ENCODE measurements around the gene MMP8.
A peak's percentile ranks its signal among the peaks of the same experiment; 100 is the strongest.
"Not testable (repeated sequence)": the region's sequence is repeated elsewhere in the genome, so short reads cannot be mapped to it uniquely, and the experiment has no call there.

Gene MMP8, protein sequence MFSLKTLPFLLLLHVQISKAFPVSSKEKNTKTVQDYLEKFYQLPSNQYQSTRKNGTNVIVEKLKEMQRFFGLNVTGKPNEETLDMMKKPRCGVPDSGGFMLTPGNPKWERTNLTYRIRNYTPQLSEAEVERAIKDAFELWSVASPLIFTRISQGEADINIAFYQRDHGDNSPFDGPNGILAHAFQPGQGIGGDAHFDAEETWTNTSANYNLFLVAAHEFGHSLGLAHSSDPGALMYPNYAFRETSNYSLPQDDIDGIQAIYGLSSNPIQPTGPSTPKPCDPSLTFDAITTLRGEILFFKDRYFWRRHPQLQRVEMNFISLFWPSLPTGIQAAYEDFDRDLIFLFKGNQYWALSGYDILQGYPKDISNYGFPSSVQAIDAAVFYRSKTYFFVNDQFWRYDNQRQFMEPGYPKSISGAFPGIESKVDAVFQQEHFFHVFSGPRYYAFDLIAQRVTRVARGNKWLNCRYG

DNA sequence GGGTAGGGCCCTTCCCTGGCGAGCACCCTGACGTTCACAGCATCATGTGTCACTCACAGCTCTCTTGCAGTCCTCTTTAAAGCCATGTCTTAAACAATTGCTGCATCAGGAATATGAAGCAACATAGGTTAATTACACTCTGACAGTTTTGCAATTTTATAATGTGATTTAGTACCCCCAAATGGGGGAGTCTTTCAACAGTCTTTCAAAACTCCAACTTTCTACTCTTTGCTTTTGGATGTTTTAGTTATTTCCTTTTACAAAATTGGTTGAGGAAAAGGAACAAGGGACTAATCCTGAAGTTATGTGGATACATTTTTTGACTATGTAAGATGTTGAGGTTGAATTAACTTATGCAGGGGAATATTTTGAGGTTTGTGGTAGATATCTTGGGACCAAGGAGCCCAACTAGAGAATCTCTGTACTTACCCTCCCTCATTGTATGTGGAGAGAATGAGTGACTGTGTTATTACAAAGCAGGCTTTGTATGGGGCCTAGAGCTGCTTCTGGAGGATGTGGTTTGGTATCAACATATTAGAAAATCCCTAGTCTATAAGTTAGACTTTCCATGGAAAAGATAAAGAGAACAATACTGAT is at the start of gene MMP8:
Gene MMP8 (minus strand): TSS at position 51 of the 597 bp plus-strand sequence. CDS start 99 bp downstream, outside the sequence.
- peak; percentile 22 for DNase-seq (ENCODE audit: low read depth)

DNA sequence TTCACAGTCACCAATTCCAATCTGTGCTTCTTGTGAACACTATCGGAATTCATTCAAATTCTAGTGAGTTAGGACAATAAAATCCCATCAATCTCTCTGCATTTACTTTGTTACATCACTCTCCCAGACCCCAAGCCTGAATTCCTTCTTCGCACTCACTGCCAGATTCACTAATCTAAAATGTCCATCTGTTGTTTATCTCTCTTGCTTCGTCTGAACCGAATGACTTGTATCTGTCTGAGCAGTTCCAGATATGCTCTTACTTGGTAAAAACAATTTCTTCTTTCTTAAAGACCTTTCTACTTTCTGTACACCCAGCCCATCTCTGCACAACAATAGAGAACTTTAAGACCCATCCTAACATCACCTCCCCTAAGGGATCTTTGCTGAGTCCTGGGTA is 48.6 kb upstream of the MMP8 start:
- DNase-seq (ENCODE audit: low read depth): no peak

DNA sequence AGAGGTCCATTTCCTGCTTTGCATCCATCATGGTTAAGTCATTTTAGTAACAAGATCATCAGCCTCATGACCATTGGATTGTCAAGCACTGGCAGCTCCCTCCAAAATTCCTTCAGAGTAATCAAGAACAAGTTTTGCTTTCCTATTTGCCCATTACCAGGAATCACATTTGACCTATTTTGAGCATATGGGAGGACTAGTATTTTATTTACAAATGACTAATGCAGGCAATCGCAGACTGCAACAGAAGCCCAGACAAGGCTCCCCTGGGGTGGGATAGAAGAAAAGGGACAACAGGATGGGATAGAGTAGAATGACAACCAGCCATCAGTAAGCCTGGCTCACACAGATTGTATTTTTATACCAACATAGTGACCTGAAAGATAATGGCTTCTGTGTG is 46.6 kb upstream of the MMP8 start:
- DNase-seq (ENCODE audit: low read depth): no peak

DNA sequence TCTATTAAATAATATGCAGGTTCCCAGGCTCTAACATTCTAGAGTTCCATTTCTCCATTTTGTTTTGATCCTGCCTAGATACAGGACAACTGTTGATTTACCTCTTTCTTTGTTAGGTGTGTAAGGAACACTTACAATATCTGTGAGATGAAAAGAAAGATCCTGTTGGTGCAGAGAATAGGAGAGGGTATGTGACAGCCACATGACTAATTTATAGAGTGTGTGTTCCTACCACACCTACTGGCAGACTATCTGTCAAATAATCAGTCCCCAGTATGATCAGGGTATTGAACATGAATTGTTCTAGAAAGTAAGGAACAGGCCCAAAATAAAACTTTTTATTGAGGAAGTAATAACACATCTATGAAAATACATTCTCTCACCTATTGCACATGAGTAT is 45.4 kb upstream of the MMP8 start:
- DNase-seq (ENCODE audit: low read depth): no peak

DNA sequence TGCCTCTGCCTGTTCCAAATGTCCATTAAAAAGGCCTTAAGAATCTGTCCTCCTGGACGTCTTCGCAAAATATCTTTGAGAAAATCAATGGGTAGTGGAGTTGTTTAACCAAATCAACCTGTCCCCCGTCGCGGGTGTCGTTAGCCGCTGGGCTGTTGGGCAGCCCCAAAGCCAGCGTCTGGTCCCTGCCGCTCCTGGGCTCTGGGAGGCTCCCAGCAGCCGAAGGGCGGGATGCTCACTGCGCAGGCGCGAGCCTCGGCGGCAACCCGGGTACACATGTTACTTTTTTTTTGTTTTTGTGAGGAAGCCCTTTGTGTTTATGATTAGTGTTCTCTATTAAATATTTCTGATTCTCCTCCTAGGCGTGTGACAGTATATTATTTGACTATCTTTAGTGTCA is 43.0 kb upstream of the MMP8 start:
- no peak for DNase-seq (ENCODE audit: low read depth)

DNA sequence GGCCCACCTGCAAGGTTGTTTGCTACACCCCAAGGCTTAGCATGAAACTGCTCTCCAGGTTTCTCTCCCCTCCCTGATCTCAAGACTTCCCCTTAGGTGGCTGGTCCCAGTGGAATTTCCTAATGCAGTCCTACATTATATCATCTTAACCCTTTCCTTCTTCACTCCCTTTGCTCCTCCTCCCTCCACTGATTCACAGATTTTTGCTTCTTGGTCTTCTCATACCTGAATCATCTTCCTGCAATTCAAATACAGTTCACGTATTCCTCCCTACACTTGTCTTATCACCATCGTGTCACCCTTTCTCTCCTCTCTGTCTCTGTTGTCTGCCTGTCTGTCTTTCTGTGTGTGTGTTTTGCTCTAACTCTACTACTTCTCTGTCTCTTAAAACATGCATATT is 38.7 kb upstream of the MMP8 start:
- peak; percentile 41 for DNase-seq (ENCODE audit: low read depth)

DNA sequence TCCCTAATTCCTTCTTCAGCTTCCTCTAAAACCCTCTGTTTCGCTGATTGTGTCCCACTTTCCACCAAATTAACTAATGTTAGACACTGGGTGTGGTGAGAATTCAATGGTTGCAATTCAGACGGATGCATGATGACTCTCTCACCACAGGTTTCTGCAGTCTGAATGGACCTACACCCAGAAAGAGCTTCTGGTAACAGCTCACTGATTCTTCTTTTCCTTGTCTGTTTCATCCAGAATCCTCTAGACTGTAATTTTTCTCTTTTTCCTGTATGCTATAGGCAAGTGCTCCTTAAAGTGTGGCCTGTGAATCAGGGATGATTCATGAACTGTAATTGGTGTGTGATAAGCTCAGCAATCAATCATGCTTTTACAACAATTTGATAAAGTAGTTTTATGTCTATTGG is 37.6 kb upstream of the MMP8 start:
- peak; percentile 48 for DNase-seq (ENCODE audit: low read depth)

DNA sequence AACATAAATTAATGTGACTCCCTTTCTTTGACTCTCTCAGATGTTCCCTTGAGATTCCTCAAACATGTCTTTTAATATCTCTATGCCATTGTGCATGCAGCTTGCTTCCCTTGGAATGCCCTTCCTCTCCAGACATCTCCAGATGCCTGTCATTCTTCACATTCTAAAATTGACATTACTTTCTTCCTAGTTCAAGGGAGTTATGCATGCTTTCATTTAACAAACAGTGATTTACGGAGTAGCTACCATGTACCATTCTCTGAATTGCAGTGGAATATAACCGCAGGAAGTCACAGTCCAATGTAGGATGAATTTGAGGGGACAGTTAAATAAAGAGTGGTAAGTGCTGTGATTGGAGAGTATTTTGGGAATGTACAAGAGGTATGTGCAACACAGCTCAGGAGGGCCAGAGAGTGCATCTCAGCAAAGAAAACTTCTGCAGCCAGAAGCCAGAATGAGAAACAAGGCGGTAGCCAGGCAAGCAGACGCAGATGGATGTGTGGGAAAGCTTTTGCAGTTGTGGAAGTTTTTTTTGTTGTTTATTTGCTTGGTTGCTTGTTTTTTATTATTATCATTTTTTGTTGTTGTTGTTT is 37.0 kb upstream of the MMP8 start:
- DNase-seq (ENCODE audit: low read depth): no peak

DNA sequence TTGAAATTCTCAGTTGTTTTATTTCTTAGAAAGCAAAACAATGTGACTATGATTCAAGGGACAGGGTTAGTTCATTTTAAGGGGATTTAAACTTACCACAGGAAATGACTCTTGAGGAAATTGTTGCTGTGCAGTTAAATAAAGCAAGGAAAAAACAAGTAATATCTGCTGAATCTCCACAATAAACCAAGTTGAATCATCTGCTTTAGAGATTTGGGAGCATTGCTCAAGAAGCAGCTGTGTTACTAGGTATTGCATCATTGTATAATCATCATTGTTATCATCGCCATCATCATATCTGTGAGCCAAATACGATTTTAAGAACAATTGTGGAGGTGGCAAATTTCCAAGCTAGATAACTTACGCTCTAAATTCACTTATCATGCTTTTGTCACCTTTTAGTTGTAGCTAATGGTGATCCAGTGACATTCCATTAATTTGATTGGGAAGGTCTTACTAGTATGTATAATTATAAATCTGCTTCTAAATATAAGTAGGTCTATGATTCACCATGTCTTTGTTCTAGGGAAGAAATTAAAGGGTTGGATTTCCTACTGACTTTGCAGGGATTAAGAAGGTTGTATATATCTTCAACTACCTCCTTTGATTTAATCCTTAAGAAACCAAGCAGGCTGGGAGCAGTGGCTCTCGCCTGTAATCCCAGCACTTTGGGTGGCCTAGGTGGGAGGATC is 35.7 kb upstream of the MMP8 start:
- DNase-seq (ENCODE audit: low read depth): peak; percentile 96

DNA sequence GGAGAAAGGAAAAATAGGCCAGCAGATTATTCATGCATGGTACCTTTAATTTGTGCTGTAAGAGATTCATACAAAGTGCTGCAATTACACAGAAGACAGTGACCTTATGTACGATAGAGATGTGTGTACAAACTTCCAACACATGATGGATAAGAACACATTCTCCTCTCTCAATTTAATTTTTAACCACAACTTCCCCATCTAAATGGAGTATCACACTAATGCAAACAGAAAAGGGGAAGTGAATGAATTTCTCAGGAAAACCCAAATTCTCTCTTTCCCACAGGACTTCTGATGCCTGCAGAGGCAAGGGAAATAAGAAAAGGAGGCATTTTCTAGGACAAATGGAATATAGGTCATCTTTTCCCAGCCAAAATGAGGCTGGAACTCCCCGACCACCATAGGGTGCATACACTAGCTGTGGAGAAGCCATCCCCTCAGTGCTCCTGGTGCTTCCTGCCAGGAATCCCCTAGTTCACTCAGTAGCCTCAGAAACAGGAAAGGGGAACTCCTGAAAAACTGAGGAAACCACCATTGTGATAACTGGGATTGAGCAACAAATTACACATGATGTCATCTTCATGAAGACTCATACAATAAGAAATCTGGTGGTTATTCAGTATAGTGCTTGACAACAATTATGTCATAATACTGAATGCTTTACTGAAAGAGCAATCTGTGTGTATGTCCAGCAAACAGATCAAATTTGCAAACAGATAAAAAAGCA is 33.2 kb upstream of the MMP8 start:
- peak; percentile 72 for DNase-seq (ENCODE audit: low read depth)

DNA sequence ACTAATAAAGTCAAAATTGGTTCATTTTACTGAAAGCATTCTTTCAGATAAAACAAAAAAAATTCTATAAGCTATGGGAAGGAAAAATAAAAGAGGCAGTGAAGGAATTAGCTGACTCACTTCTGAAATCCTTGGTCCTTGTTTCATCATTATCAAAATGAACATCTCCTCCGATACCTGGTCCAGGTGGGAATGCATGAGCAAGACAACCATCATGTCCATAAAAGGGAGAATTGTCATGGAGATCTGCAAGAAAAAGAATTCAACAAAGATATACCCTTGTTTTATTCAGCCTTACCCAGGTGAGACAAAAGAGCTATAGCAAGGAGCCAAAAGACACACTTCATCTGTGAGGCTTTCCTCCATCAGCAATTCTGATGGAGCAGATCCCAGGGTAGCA is 28.5 kb upstream of the MMP8 start:
- no peak for DNase-seq (ENCODE audit: low read depth)

DNA sequence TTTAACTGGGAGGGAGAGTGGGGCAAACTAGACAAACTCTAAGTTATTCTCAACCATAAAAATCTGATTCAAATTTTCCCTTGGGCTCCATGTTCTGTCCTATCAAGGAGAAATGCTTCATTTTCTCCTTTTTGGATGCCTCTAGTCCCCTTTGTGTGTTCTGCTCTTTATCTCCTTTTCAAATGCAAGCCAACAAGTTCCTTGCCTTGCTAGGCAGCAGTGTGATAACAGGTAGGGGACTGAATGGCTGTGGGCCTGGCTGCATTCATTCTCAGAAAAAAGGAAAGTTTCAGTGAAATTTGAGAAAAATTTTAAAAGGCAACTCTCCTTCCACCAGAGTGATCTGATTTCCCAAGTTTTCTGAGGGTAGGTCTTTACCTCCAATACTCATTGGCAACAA is 26.9 kb upstream of the MMP8 start:
- no peak for DNase-seq (ENCODE audit: low read depth)

DNA sequence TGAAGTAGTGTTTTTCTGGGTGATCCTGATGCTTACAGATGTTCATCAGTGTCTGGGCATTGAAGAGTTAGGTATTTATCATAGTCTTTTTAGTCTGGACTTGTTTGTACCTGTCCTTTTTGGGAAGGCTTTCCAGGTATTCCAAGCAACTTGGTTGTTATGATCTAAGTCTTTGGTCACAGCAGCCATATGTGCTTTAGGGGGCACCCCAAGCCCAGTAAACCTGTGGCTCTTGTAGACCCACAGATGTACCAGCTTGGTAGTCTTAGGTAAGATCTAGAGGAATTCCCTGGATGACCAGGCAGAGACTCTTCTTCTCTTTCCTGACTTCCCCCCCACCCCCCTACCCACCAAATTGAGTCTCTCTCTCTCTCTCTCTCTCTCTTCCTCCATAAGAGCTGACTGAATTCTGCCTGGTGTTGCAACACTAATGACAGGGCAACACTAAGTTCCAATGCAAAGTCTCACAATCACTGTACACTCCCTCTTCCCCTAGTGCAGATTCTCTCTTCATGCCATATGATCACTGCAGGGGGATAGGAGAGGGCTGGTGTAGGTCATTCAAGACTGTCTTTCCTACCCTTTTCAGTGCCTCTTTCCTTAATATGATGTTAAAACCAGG is 24.5 kb upstream of the MMP8 start:
- no peak for DNase-seq (ENCODE audit: low read depth)

DNA sequence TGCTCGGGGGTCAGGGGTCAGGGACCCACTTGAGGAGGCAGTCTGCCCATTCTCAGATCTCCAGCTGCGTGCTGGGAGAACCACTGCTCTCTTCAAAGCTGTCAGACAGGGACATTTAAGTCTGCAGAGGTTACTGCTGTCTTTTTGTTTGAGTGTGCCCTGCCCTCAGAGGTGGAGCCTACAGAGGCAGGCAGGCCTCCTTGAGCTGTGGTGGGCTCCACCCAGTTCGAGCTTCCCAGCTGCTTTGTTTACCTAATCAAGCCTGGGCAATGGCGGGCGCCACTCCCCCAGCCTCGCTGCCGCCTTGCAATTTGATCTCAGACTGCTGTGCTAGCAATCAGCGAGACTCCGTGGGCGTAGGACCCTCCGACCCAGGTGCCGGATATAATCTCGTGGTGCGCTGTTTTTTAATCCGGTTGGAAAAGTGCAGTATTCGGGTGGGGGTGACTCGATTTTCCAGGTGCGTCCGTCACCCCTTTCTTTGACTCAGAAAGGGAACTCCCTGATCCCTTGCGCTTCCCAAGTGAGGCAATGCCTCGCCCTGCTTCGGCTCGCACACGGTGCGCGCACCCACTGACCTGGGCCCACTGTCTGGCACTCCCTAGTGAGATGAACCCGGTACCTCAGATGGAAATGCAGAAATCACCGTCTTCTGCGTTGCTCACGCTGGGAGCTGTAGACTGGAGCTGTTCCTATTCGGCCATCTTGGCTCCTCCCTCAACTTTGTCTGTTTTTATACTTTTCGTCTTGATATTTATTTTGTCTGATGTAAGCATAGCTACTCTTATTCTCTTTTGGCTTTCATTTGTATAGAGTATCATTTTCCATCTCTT is 22.2 kb upstream of the MMP8 start:
- not testable (repeated sequence) for DNase-seq (ENCODE audit: low read depth)

DNA sequence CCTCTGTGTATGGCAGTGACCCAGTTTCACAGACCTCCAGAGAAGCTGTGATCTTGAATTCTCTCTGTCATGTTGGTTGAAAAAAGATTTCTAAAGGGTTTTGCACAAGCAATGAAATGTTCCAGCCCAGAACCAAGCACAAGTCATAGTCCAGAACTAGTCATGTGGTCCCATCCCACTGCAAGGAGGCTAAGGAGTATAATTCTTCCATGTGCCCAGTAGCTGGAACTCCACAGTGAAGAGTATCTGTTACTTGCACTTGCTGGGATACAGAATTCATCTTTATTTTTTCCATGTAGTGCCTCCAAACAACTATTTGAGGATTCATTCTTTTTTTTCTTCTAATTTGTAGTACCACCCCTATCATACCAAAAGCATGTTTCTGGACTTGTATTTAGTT is 9.9 kb upstream of the MMP8 start:
- DNase-seq (ENCODE audit: low read depth): no peak

DNA sequence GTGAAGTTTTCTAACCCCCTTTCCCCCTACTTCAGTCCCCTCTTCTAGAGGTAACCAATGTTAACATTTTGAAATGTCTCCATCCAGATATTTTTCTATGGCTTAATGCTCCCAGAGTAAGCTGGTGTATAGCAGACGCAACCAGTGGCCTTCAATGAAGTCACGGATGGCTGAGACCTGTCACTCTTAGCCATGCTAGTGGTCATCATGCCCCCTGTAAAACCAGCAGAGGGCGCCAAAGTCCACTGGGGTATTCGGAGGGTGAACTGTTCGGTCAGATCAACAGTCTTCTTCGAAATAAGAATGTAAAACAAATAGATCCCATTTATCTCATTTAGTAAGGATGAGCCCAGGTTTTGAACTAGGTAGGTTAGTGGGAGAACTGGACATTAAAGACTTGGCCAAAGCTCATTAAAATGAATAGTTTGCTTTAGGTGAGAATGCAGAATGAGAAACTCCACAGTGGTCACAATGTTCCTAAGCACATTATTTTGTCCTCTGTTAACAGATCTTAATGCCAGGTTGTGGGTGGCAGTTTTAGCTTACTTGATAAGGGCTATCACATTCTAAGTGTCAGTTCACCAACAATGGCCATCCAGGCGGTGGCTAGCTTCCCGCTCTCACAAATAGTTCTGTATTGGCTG is 8.6 kb upstream of the MMP8 start:
- DNase-seq (ENCODE audit: low read depth): peak; percentile 11

DNA sequence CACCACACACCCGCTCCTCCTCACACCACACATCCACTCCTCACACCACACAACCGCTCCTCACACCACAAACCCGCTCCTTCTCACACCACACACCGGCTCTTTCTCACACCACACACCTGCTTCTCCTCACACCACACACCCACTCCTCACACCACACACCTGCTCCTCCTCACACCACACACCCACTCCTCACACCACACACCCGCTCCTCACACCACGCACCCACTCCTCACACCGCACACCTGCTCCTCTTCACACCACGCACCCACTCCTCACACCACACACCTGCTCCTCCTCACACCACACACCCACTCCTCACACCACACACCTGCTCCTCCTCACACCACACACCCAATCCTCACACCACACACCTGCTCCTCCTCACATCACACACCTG is 6.2 kb upstream of the MMP8 start:
- not testable (repeated sequence) for DNase-seq (ENCODE audit: low read depth)

DNA sequence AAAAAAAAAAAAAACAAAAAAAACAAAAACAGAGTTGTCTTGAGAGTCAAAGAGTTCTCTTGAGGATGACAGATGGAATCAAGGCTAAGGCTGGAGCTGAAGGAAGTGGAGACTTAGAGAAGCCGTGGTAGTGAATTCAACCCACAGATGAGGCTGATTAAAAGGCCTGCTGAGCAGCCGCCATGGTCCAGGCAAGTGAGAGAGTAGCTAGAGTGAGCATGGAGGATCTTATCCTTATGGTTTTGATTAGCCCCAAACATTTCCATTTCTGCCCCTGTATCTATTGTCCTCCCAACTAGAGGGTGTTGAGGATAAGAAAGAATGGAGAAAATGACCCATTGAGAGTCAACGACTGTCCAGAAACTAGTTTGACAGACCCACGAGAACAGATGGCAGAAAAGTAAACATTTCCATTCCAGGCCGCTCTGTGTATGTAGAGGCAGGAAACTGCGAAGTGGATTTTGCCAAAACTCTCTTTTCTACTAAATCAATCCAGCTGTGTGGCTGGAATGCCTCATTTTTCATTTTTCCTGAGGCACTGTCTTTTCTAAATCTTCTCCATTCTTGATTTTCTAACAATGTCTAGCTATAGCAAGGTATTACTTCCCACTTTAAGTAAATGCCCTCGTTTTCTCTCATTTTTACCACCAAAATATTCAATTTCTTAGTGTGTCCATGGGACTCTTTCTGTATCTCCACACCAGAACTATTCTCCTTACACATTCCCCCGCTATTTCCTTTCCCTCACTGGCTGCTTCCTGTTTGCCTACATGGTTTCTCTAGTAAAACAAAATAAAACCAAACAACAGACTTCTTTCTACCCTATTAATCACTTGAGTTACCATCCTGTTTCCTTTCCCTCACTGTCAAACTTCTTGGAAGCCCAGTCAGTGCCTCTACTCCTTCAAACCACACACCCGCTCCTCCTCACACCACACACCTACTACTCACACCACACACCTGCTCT is 5.4 kb upstream of the MMP8 start:
- DNase-seq (ENCODE audit: low read depth): peak; percentile 3

DNA sequence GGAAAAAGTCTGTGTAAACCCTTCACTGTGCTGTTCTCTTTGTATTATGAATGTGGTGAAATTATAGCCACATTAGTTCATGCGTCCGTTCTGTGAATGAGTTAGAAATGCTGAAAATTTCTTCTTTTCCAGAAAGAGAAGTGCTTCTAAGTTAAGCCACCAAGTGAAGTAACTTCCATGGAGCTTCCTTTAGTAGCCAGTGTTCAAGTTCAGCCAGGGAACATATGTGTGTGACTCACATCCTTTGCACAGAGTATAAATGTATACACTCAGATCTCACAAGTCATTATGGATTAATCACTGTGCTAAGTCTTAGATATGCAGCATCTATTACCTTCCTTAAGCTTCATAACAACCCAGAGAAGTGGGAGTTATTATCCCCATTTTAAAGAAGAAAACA is 3.1 kb upstream of the MMP8 start:
- peak; percentile 63 for DNase-seq (ENCODE audit: low read depth)
